Keratinocyte (primary cell): ENCODE measurements around the gene HYAL3. TPM values are rescaled to one million over a fixed set of nuclear protein-coding genes. Genes with fewer than 3 reads are reported as not detected.

Experiments used
- DNase-seq: peaks from one replicate; pipeline ENCODE4 v3.0.0-alpha.2; 2011; ENCODE audit warnings: low read depth, missing footprints, low spot score
- FAIRE-seq: peaks from 2 replicates; lab custom pipeline; 2011; peaks lifted over from hg19 to GRCh38; lab: Jason Lieb, UNC
- H2AFZ ChIP-seq: 2 replicates; pipeline ENCODE4 v1.6.0; 2012; ENCODE audit warnings: low read length, control low read depth, inconsistent platforms; ENCODE audit not compliant: control insufficient read depth
- H3K27ac ChIP-seq: 2 replicates; pipeline ENCODE4 v1.5.1; 2011; ENCODE audit warnings: low read length; ENCODE audit not compliant: control insufficient read depth, insufficient read depth
- H3K27me3 ChIP-seq: 3 replicates; pipeline ENCODE4 v1.6.0; 2011; ENCODE audit warnings: low read length; ENCODE audit not compliant: control insufficient read depth, insufficient read depth; ENCODE audit errors: extremely low read depth
- H3K36me3 ChIP-seq, 2 experiments: 2 replicates in 1 of 2; 3 replicates in 1 of 2; pipeline ENCODE4 v1.5.1; 2011; ENCODE audit warnings: low read length in 2 of 2, mild to moderate bottlenecking in 1 of 2; ENCODE audit not compliant: control insufficient read depth in 2 of 2, insufficient read depth in 2 of 2; ENCODE audit errors: extremely low read depth in 1 of 2
- H3K4me1 ChIP-seq: 3 replicates; pipeline ENCODE4 v1.5.1; 2011; ENCODE audit warnings: low read length; ENCODE audit not compliant: control insufficient read depth, insufficient read depth; ENCODE audit errors: extremely low read depth
- H3K4me2 ChIP-seq: 3 replicates; pipeline ENCODE4 v1.6.0; 2011; ENCODE audit warnings: low read depth, low read length; ENCODE audit not compliant: control insufficient read depth, insufficient read depth; ENCODE audit errors: extremely low read depth
- H3K4me3 ChIP-seq, 3 experiments: fragments of 200-600 bp in 1 of 3; sonication (generic) in 1 of 3; 2 replicates in 2 of 3; 3 replicates in 1 of 3; pipeline ENCODE4 v1.5.1; 2011 to 2016; ENCODE audit warnings: low read length in 3 of 3, mild to moderate bottlenecking in 3 of 3, control low read depth in 2 of 3, inconsistent platforms in 1 of 3, low read depth in 1 of 3, mixed read lengths in 1 of 3, mixed run types in 1 of 3, moderate library complexity in 1 of 3; ENCODE audit not compliant: control insufficient read depth in 2 of 3, insufficient read depth in 2 of 3; ENCODE audit errors: extremely low read depth in 1 of 3
- H3K79me2 ChIP-seq: 2 replicates; pipeline ENCODE4 v1.6.0; 2012; ENCODE audit warnings: low read length; ENCODE audit not compliant: control insufficient read depth, insufficient read depth
- H3K9ac ChIP-seq: 3 replicates; pipeline ENCODE4 v1.6.0; 2011; ENCODE audit warnings: low read length; ENCODE audit not compliant: control insufficient read depth, insufficient read depth; ENCODE audit errors: extremely low read depth
- H3K9me1 ChIP-seq: 3 replicates; pipeline ENCODE4 v1.6.0; 2011; ENCODE audit warnings: low read length; ENCODE audit not compliant: control insufficient read depth, insufficient read depth; ENCODE audit errors: extremely low read depth
- H3K9me3 ChIP-seq: 2 replicates; pipeline ENCODE4 v1.5.1; 2012; ENCODE audit warnings: low read depth, low read length; ENCODE audit not compliant: control insufficient read depth
- H4K20me1 ChIP-seq: 3 replicates; pipeline ENCODE4 v1.6.0; 2011; ENCODE audit warnings: low read length; ENCODE audit not compliant: control insufficient read depth, insufficient read depth; ENCODE audit errors: extremely low read depth
- EZH2 ChIP-seq: IDR thresholded peaks from one replicate; pipeline ENCODE4 v1.6.1; 2012; ENCODE audit warnings: inconsistent platforms, mild to moderate bottlenecking, low read length, moderate library complexity
- dilution Hi-C: fragments of 300-500 bp; cut with MboI; formaldehyde crosslinking; loops from one replicate; pipeline ENCODE4 v1.7.0; 2020; ENCODE audit warnings: low sequenced_read_pairs; ENCODE audit not compliant: extremely low pct_ligation_motif_present
- polyA plus RNA-seq, 5 experiments: library from polyadenylated mRNA; depleted of rRNA in 3 of 5; stranded (reverse) in 3 of 5; stranded (forward) in 1 of 5; unstranded in 1 of 5; fragments of >200 nt; gene quantifications; 1 replicate in 1 of 5; 2 replicates in 3 of 5; 3 replicates in 1 of 5; pipeline versions ENCODE4 v1.2.1 to v1.2.3, GENCODE V29; 2011 to 2012; ENCODE audit warnings: missing spikeins in 2 of 5, low read depth in 1 of 5, low replicate concordance in 1 of 5
- TF ChIP-seq, protein P1 (sequence below), 3 experiments: IDR thresholded peaks in 1 of 3; conservative IDR thresholded peaks in 1 of 3; optimal IDR thresholded peaks in 1 of 3; 2 replicates in 2 of 3; 3 replicates in 1 of 3; pipeline versions ENCODE3 to v1.5.1; 2011; ENCODE audit warnings: low read length in 3 of 3, mild to moderate bottlenecking in 3 of 3, moderate library complexity in 2 of 3, control low read depth in 1 of 3, inconsistent platforms in 1 of 3; ENCODE audit not compliant: insufficient read depth in 2 of 3; ENCODE audit errors: extremely low read depth in 1 of 3

HYAL3 gene
- polyA plus RNA-seq, 1 donor (not counting 4 experiments of a cell fraction or from before 2014, with no cell fraction given), result 6.6 TPM

DNA sequence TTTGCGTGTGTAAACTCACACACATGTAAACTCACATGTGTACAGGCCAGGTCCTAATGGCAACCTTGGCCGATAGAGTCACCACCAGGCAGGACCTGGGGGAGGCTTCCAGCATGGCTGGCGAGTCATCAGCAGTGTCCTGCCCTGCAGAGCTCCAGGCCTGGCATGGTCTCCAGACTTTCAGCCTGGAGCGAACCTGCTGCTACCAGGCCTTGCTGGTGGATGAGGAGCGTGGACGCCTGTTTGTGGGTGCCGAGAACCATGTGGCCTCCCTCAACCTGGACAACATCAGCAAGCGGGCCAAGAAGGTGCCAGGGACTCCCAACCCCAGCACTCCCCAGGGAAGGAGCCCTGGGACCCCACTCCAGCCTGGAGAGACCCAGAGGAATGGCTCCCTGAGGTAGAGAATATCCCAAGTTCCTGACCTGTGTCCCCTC is 29.2 kb downstream of the HYAL3 start:
- no peak overlapping the region for H3K4me3 ChIP-seq
- dilution Hi-C loops, result no loop called here
- H4K20me1 ChIP-seq, result no peaks in the 10 kb centered on the region
- no peaks in the 10 kb centered on the region for H3K79me2 ChIP-seq
- peaks cover 29% of the 10 kb centered on the region for H3K4me1 ChIP-seq
- H3K36me3 ChIP-seq, result no peaks in the 10 kb centered on the region
- no peak overlapping the region for H3K27ac ChIP-seq
- TF ChIP-seq, protein P1, sequence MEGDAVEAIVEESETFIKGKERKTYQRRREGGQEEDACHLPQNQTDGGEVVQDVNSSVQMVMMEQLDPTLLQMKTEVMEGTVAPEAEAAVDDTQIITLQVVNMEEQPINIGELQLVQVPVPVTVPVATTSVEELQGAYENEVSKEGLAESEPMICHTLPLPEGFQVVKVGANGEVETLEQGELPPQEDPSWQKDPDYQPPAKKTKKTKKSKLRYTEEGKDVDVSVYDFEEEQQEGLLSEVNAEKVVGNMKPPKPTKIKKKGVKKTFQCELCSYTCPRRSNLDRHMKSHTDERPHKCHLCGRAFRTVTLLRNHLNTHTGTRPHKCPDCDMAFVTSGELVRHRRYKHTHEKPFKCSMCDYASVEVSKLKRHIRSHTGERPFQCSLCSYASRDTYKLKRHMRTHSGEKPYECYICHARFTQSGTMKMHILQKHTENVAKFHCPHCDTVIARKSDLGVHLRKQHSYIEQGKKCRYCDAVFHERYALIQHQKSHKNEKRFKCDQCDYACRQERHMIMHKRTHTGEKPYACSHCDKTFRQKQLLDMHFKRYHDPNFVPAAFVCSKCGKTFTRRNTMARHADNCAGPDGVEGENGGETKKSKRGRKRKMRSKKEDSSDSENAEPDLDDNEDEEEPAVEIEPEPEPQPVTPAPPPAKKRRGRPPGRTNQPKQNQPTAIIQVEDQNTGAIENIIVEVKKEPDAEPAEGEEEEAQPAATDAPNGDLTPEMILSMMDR (optimal IDR thresholded peaks at IDR 0.05 in 1 of 3, IDR thresholded peaks at IDR 0.05 in 1 of 3, conservative IDR thresholded peaks at IDR 0.05 in 1 of 3; ENCODE audit: extremely low read depth in 1 of 3, insufficient read depth in 2 of 3, low read length in 3 of 3), result no peak
- no peak for TF ChIP-seq EZH2
- FAIRE-seq (peak; percentile 55), DNase-seq (no peak)
- peak overlapping the region; percentile 59 for H3K4me2 ChIP-seq
- H3K9ac ChIP-seq, result no peak overlapping the region
- H3K9me3 ChIP-seq, result no peaks in the 10 kb centered on the region
- H3K9me1 ChIP-seq, result peaks cover 2% of the 10 kb centered on the region
- peaks cover 20% of the 10 kb centered on the region for H3K27me3 ChIP-seq
- no peak overlapping the region for H2AFZ ChIP-seq

- dilution Hi-C loops, result no loop called here
- FAIRE-seq, result no peak
- H3K4me1 ChIP-seq, result peaks cover 35% of the 10 kb centered on the region
These were observed 29.7 kb downstream of the HYAL3 start for GRCh38 chr3:50269460-50269859.

More at GRCh38 chr3:50269460-50269859, 29.7 kb downstream of the HYAL3 start:
- no peaks in the 10 kb centered on the region for H4K20me1 ChIP-seq
- H3K9me1 ChIP-seq, result peaks cover 2% of the 10 kb centered on the region
- H3K79me2 ChIP-seq, result no peaks in the 10 kb centered on the region
- H3K4me3 ChIP-seq, result no peak overlapping the region
- H3K9me3 ChIP-seq, result no peaks in the 10 kb centered on the region
- peak overlapping the region; percentile 59 for H3K4me2 ChIP-seq
- peaks cover 18% of the 10 kb centered on the region for H3K27me3 ChIP-seq
- H3K36me3 ChIP-seq, result no peaks in the 10 kb centered on the region
- H3K27ac ChIP-seq, result no peak overlapping the region
- DNase-seq, result no peak
- no peak overlapping the region for H2AFZ ChIP-seq
- TF ChIP-seq, protein P1 (optimal IDR thresholded peaks at IDR 0.05 in 1 of 3, IDR thresholded peaks at IDR 0.05 in 1 of 3, conservative IDR thresholded peaks at IDR 0.05 in 1 of 3; ENCODE audit: extremely low read depth in 1 of 3, insufficient read depth in 2 of 3, low read length in 3 of 3), result no peak
- no peak for TF ChIP-seq EZH2
- H3K9ac ChIP-seq, result no peak overlapping the region
